Loucy (cell line): Measurements from ENCODE around the gene NUMB.

Source experiments
- H2AFZ ChIP-seq: fragments of 200-600 bp; sonication (generic); 2 replicates; pipeline ENCODE4 v1.6.0; 2016; ENCODE audit warnings: antibody characterized with exemption, mild to moderate bottlenecking, low read length, moderate library complexity
- H3F3A ChIP-seq: fragments of 200-600 bp; 2 replicates; pipeline ENCODE4 v1.6.0; 2016; ENCODE audit warnings: antibody characterized with exemption, low read depth, mild to moderate bottlenecking
- H3K27me3 ChIP-seq: fragments of 200-600 bp; sonication (generic); 2 replicates; pipeline ENCODE4 v1.6.1; 2014; ENCODE audit warnings: low read length, mild to moderate bottlenecking; ENCODE audit not compliant: insufficient read depth, poor library complexity, severe bottlenecking
- H3K36me3 ChIP-seq: fragments of 200-600 bp; sonication (generic); 2 replicates; pipeline ENCODE4 v1.6.1; 2016; ENCODE audit warnings: low read length; ENCODE audit not compliant: insufficient read depth
- H3K4me1 ChIP-seq: fragments of 200-600 bp; sonication (generic); 2 replicates; pipeline ENCODE4 v1.5.1; 2014; ENCODE audit warnings: low read length, mild to moderate bottlenecking; ENCODE audit not compliant: insufficient read depth, poor library complexity, severe bottlenecking
- H3K4me2 ChIP-seq: fragments of 200-600 bp; sonication (generic); 2 replicates; pipeline ENCODE4 v1.6.0; 2014; ENCODE audit warnings: antibody characterized with exemption, low read length, low read depth, mild to moderate bottlenecking; ENCODE audit not compliant: poor library complexity, severe bottlenecking
- H3K4me3 ChIP-seq: fragments of 200-600 bp; sonication (generic); 2 replicates; pipeline ENCODE4 v1.5.1; 2014; ENCODE audit warnings: low read length, mild to moderate bottlenecking, mixed read lengths; ENCODE audit not compliant: poor library complexity, severe bottlenecking
- H3K79me2 ChIP-seq: fragments of 200-600 bp; sonication (generic); 2 replicates; pipeline ENCODE4 v1.6.1; 2014; ENCODE audit warnings: low read length; ENCODE audit not compliant: insufficient read depth
- H3K9ac ChIP-seq: fragments of 200-600 bp; sonication (generic); 2 replicates; pipeline ENCODE4 v1.6.0; 2014; ENCODE audit warnings: mild to moderate bottlenecking, low read depth, low read length, moderate library complexity; ENCODE audit not compliant: poor library complexity, severe bottlenecking
- H3K9me2 ChIP-seq: fragments of 200-600 bp; sonication (generic); replicated peaks from 2 replicates; pipeline ENCODE4 v1.6.1; 2016; ENCODE audit warnings: low read depth, low read length, mixed read lengths
- H3K9me3 ChIP-seq: fragments of 200-600 bp; sonication (generic); 2 replicates; pipeline ENCODE4 v1.6.1; 2014; ENCODE audit warnings: mild to moderate bottlenecking, antibody characterized with exemption, low read length, low read depth; ENCODE audit not compliant: insufficient read depth
- H4K20me1 ChIP-seq: fragments of 200-600 bp; sonication (generic); 2 replicates; pipeline ENCODE4 v1.6.0; 2014; ENCODE audit warnings: antibody characterized with exemption, low read length, mild to moderate bottlenecking; ENCODE audit not compliant: insufficient read depth, poor library complexity, severe bottlenecking
- CTCF ChIP-seq: fragments of 200-600 bp; sonication (generic); conservative IDR thresholded peaks from 2 replicates; pipeline ENCODE4 v1.5.1; 2014; ENCODE audit warnings: mild to moderate bottlenecking, antibody characterized with exemption, low read length
- EZH2phosphoT487 ChIP-seq: fragments of 200-600 bp; IDR thresholded peaks from 2 replicates; pipeline ENCODE4 v1.6.1; 2018; ENCODE audit warnings: antibody characterized with exemption, mild to moderate bottlenecking, moderate library complexity, borderline replicate concordance

The NUMB gene

GRCh38 chr14:73500360-73500759, 42.0 kb upstream of the NUMB start:
- no peaks in the 10 kb centered on the region for H3K4me1 ChIP-seq
- H3K4me2 ChIP-seq, result no peak overlapping the region
- no peaks in the 10 kb centered on the region for H3K79me2 ChIP-seq
- no peak overlapping the region for H3K9ac ChIP-seq
- no peaks in the 10 kb centered on the region for H3K9me2 ChIP-seq
- no peaks in the 10 kb centered on the region for H3F3A ChIP-seq
- no peaks in the 10 kb centered on the region for H3K9me3 ChIP-seq
- no peak for TF ChIP-seq EZH2phosphoT487
- no peak for TF ChIP-seq CTCF
- no peak overlapping the region for H2AFZ ChIP-seq
- H3K4me3 ChIP-seq, result no peak overlapping the region
- no peaks in the 10 kb centered on the region for H3K36me3 ChIP-seq
- no peaks in the 10 kb centered on the region for H4K20me1 ChIP-seq
- H3K27me3 ChIP-seq, result no peaks in the 10 kb centered on the region

GRCh38 chr14:73494593-73494992, 36.2 kb upstream of the NUMB start:
- Histone ChIP-seq H4K20me1 (peaks cover 38% of the 10 kb centered on the region), H3K4me3 (no peak overlapping the region), H3K27me3 (no peaks in the 10 kb centered on the region), H3K79me2 (peaks cover 41% of the 10 kb centered on the region), H3K4me2 (peak overlapping the region; percentile 98), H3K9ac (no peak overlapping the region), H3K36me3 (no peaks in the 10 kb centered on the region), H3F3A (no peaks in the 10 kb centered on the region), H2AFZ (no peak overlapping the region), H3K9me3 (no peaks in the 10 kb centered on the region), H3K4me1 (peaks cover 24% of the 10 kb centered on the region), H3K9me2 (no peaks in the 10 kb centered on the region)
- no peak for TF ChIP-seq EZH2phosphoT487
- no peak for TF ChIP-seq CTCF

GRCh38 chr14:73492670-73493069, 34.3 kb upstream of the NUMB start:
- H3K36me3 ChIP-seq, result no peaks in the 10 kb centered on the region
- H3K9ac ChIP-seq, result peak overlapping the region; percentile 84

More at GRCh38 chr14:73492670-73493069, 34.3 kb upstream of the NUMB start:
- no peaks in the 10 kb centered on the region for H3K27me3 ChIP-seq
- no peaks in the 10 kb centered on the region for H3K9me3 ChIP-seq
- H3K4me3 ChIP-seq, result peak overlapping the region; percentile 97
- H3K9me2 ChIP-seq, result no peaks in the 10 kb centered on the region
- TF ChIP-seq EZH2phosphoT487 (no peak), CTCF (no peak)
- peak overlapping the region; percentile 98 for H3K4me2 ChIP-seq
- H3K79me2 ChIP-seq, result peaks cover 41% of the 10 kb centered on the region
- H3F3A ChIP-seq, result no peaks in the 10 kb centered on the region
- peaks cover 38% of the 10 kb centered on the region for H4K20me1 ChIP-seq
- H2AFZ ChIP-seq, result no peak overlapping the region
- H3K4me1 ChIP-seq, result peaks cover 24% of the 10 kb centered on the region
